Adrenal gland (tissue), 5 donors: ENCODE results near the gene ZNF451.

Experiments
- CTCF ChIP-seq, 6 experiments: fragments of 450-650 bp in 4 of 6; fragments of 200-600 bp in 2 of 6; sonication (generic) in 1 of 6; IDR thresholded peaks; 1 replicate in 5 of 6; 2 replicates in 1 of 6; pipeline versions ENCODE4 v1.5.1 to v1.8.0; 2016 to 2021; ENCODE audit warnings: antibody characterized with exemption in 6 of 6, mild to moderate bottlenecking in 2 of 6, moderate library complexity in 1 of 6
- POLR2A ChIP-seq, 2 donors: fragments of 450-650 bp; IDR thresholded peaks; one replicate each; pipeline ENCODE4 v1.6.1; 2017; ENCODE audit warnings: antibody characterized with exemption in 2 of 2, mild to moderate bottlenecking in 2 of 2, moderate library complexity in 1 of 2
- donor health status: DM: no; HTN: no; CAD: no.

GRCh38 chr6:57165080-57165479 is 75.1 kb downstream of the ZNF451 start:
- TF ChIP-seq CTCF (IDR thresholded peaks at IDR 0.05) (no peak), POLR2A (IDR thresholded peaks at IDR 0.05) (no peak)
